ENCODE data around the gene FBXL19.
A peak's percentile ranks its signal among the peaks of the same experiment; 100 is the strongest.

The FBXL19 gene

GRCh38 chr16:30980434-30980833, 57.1 kb downstream of the FBXL19 start:
- TF ChIP-seq CTCF (IDR thresholded peaks at IDR 0.05; ENCODE audit: extremely low read depth, insufficient read depth, missing control alignments): no peak
- DNase-seq (ENCODE audit: low spot score): no peak
- in situ Hi-C loops (cut with MboI; ENCODE audit: low pct_unique_long_range_greater_than_20kb, low sequenced_read_pairs, unreplicated experiment): no loop called here

GRCh38 chr16:30980959-30981358, 57.6 kb downstream of the FBXL19 start:
- no peak for DNase-seq (ENCODE audit: low spot score)
- in situ Hi-C loops (cut with MboI; ENCODE audit: low pct_unique_long_range_greater_than_20kb, low sequenced_read_pairs, unreplicated experiment): no loop called here
- no peak for TF ChIP-seq CTCF (IDR thresholded peaks at IDR 0.05; ENCODE audit: extremely low read depth, insufficient read depth, missing control alignments)

- no peak for TF ChIP-seq CTCF (IDR thresholded peaks at IDR 0.05; ENCODE audit: extremely low read depth, insufficient read depth, missing control alignments)
- in situ Hi-C loops (cut with MboI; ENCODE audit: low pct_unique_long_range_greater_than_20kb, low sequenced_read_pairs, unreplicated experiment): no loop called here
- no peak for DNase-seq (ENCODE audit: low spot score)
Measured at GRCh38 chr16:30982548-30983288, 59.3 kb downstream of the FBXL19 start.

- no peak for TF ChIP-seq CTCF (IDR thresholded peaks at IDR 0.05; ENCODE audit: extremely low read depth, insufficient read depth, missing control alignments)
- in situ Hi-C loops (cut with MboI; ENCODE audit: low pct_unique_long_range_greater_than_20kb, low sequenced_read_pairs, unreplicated experiment): no loop called here
- DNase-seq (ENCODE audit: low spot score): no peak
Measured at GRCh38 chr16:30983289-30983889, 60.0 kb downstream of the FBXL19 start.

- TF ChIP-seq CTCF (IDR thresholded peaks at IDR 0.05; ENCODE audit: extremely low read depth, insufficient read depth, missing control alignments): no peak
- no peak for DNase-seq (ENCODE audit: low spot score)
- in situ Hi-C loops (cut with MboI; ENCODE audit: low pct_unique_long_range_greater_than_20kb, low sequenced_read_pairs, unreplicated experiment): no loop called here
Measured at GRCh38 chr16:30983898-30984610, 60.7 kb downstream of the FBXL19 start.

GRCh38 chr16:30984669-30985400, 61.5 kb downstream of the FBXL19 start, which contains the start of gene HSD3B7:
TSS of gene HSD3B7 (plus strand) at chr16:30985207. CDS start at chr16:30985659, 452 bp downstream.
- TF ChIP-seq CTCF (IDR thresholded peaks at IDR 0.05; ENCODE audit: extremely low read depth, insufficient read depth, missing control alignments): peak; percentile 91
- peak; percentile 92 for DNase-seq (ENCODE audit: low spot score)
- in situ Hi-C loops (cut with MboI; ENCODE audit: low pct_unique_long_range_greater_than_20kb, low sequenced_read_pairs, unreplicated experiment): no loop called here

Data from GM13977 (cell line).